Breast epithelium (tissue), 3 donors: ENCODE measurements around the gene ZNF438.

Source experiments
- POLR2A ChIP-seq: fragments of 450-650 bp; IDR thresholded peaks from one replicate; pipeline ENCODE4 v1.6.1; 2016; ENCODE audit warnings: antibody characterized with exemption, mild to moderate bottlenecking, moderate library complexity
- POLR2AphosphoS5 ChIP-seq, 3 donors: sonication (generic); formaldehyde crosslinking; IDR thresholded peaks; one replicate each; pipeline ENCODE4 v1.6.1; 2017; ENCODE audit warnings: antibody characterized with exemption in 3 of 3
- TF ChIP-seq, protein P1 (sequence below), 3 donors: fragments of 450-650 bp; IDR thresholded peaks; one replicate each; pipeline ENCODE4 v1.5.1; 2016 to 2017; ENCODE audit warnings: antibody characterized with exemption in 3 of 3, mild to moderate bottlenecking in 3 of 3, moderate library complexity in 3 of 3

DNA sequence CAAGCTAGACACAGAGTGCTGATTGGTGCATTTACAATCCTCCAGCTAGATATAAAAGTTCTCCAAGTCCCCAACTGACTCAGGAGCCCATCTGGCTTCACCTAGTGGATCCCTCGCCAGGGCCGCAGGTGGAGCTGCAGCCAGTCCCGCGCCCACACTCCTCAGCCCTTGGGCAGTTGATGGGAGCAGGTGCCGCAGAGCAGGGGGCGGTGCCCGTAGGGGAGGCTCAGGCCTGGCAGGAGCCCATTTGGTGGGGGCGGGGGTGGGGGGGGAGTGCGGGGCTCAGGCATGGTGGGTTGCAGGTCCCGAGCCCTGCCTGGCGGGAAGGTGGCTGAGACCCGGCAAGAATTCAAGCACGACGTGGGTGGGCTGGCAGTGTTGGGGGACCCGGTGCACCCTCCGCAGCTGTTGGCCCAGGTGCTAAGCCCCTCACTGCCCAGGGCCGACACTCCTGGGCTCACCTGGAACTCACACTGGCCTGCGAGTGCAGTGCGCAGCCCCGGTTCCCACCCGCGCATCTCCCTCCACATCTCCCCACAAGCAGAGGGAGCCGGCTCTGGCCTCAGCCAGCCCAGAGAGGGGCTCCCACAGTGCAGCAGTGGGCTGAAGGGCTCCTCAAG lies 101.7 kb downstream of the ZNF438 start:
- TF ChIP-seq, protein P1, sequence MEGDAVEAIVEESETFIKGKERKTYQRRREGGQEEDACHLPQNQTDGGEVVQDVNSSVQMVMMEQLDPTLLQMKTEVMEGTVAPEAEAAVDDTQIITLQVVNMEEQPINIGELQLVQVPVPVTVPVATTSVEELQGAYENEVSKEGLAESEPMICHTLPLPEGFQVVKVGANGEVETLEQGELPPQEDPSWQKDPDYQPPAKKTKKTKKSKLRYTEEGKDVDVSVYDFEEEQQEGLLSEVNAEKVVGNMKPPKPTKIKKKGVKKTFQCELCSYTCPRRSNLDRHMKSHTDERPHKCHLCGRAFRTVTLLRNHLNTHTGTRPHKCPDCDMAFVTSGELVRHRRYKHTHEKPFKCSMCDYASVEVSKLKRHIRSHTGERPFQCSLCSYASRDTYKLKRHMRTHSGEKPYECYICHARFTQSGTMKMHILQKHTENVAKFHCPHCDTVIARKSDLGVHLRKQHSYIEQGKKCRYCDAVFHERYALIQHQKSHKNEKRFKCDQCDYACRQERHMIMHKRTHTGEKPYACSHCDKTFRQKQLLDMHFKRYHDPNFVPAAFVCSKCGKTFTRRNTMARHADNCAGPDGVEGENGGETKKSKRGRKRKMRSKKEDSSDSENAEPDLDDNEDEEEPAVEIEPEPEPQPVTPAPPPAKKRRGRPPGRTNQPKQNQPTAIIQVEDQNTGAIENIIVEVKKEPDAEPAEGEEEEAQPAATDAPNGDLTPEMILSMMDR (IDR thresholded peaks at IDR 0.05) = no peak
- TF ChIP-seq POLR2AphosphoS5 (IDR thresholded peaks at IDR 0.05) = no peak
- TF ChIP-seq POLR2A = no peak
